Measurements from ENCODE around the gene RIC1. TPM values are rescaled to one million over a fixed set of nuclear protein-coding genes. Genes with fewer than 3 reads are reported as not detected.

Gene RIC1
- total and polyA plus RNA-seq, 2 of the 13 experiments (the other 11 are each of a cell fraction or from before 2014, with no cell fraction given), result 18.2 to 19.0 TPM

DNA sequence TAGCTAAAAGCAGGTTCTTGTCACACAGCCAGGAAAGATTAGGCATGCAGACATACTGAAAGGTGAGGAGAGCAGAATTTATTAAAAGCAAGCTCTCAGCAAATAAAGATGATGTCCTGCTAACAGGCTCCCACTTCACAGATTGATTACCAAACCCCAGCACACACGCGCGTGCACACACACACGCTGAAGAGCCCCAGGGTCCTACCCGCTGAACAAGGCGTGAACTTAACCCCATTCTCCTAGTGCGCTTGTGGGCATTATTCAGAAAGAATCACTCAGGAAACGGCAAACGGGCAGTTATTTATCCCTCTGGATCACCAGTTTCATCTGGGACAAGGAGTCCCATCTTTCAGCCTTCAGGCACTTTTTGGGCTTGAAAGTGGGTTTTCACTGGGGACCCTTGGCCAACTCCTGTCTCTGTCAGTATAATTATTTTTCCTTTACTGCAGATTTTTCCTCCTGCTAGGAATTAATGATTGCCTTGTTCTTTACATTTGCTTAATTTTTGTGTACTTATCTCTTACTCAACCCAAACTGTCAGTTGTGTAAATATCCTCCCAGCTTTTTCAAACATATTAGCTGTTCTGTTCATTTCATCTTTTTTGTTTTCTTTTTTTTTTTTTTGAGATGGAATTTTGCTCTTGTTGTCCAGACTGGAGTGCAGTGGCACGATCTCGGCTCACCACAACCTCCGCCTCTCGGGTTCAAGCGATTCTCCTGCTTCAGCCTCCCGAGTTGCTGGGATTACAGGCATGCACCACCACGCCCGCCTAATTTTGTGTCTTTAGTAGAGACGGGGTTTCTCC, 92.6 kb downstream of the RIC1 start (continued):
- TF ChIP-seq ONECUT2 (CRISPR knock-in tag; IDR thresholded peaks at IDR 0.05) (no peak; the same call in 1 of the 2 replicates), DPF2 (CRISPR knock-in tag; IDR thresholded peaks at IDR 0.05; ENCODE audit: borderline replicate concordance, low read depth) (peak; percentile 87), KLF12 (CRISPR knock-in tag; IDR thresholded peaks at IDR 0.05; ENCODE audit: borderline replicate concordance) (no peak), HIVEP1 (CRISPR knock-in tag; IDR thresholded peaks at IDR 0.05) (no peak), HOXA3 (CRISPR knock-in tag; IDR thresholded peaks at IDR 0.05) (peak; percentile 50; the same call in 1 of the 2 replicates), ZNF709 (CRISPR knock-in tag; IDR thresholded peaks at IDR 0.05) (0 out of 2 replicates have a peak, but pooled peaks have one; percentile 14), SAP130 (CRISPR knock-in tag; IDR thresholded peaks at IDR 0.05; ENCODE audit: low read depth) (peak; percentile 78), ZMYM2 (CRISPR knock-in tag; IDR thresholded peaks at IDR 0.05) (peak; percentile 95), ELF3 (CRISPR knock-in tag; IDR thresholded peaks at IDR 0.05) (peak; percentile 78), ZNF879 (CRISPR knock-in tag; IDR thresholded peaks at IDR 0.05) (no peak), PHF21A (CRISPR knock-in tag; IDR thresholded peaks at IDR 0.05) (peak; percentile 66), TOPORS (CRISPR knock-in tag; IDR thresholded peaks at IDR 0.05) (no peak; the same call in 1 of the 2 replicates), GLI4 (CRISPR knock-in tag; IDR thresholded peaks at IDR 0.05; ENCODE audit: borderline replicate concordance) (no peak), ZNF225 (CRISPR knock-in tag; IDR thresholded peaks at IDR 0.05) (no peak), ZNF749 (CRISPR knock-in tag; IDR thresholded peaks at IDR 0.05; ENCODE audit: borderline replicate concordance) (0 out of 2 replicates have a peak, but pooled peaks have one; percentile 57), ZNF350 (CRISPR knock-in tag; IDR thresholded peaks at IDR 0.05; ENCODE audit: borderline replicate concordance, low read depth) (no peak), MED1 (CRISPR knock-in tag; IDR thresholded peaks at IDR 0.05) (peak; percentile 63), SAFB2 (CRISPR knock-in tag; IDR thresholded peaks at IDR 0.05; ENCODE audit: borderline replicate concordance, low read depth) (no peak; the same call in 1 of the 2 replicates), ASH2L (IDR thresholded peaks at IDR 0.05; ENCODE audit: insufficient read length, low read depth, low read length) (peak; percentile 86), ADNP (CRISPR knock-in tag; IDR thresholded peaks at IDR 0.05) (peak; percentile 93), ZNF138 (CRISPR knock-in tag; IDR thresholded peaks at IDR 0.05; ENCODE audit: low read depth) (no peak)
- TF ChIP-seq, protein P1, sequence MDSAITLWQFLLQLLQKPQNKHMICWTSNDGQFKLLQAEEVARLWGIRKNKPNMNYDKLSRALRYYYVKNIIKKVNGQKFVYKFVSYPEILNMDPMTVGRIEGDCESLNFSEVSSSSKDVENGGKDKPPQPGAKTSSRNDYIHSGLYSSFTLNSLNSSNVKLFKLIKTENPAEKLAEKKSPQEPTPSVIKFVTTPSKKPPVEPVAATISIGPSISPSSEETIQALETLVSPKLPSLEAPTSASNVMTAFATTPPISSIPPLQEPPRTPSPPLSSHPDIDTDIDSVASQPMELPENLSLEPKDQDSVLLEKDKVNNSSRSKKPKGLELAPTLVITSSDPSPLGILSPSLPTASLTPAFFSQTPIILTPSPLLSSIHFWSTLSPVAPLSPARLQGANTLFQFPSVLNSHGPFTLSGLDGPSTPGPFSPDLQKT (CRISPR knock-in tag; IDR thresholded peaks at IDR 0.05; ENCODE audit: borderline replicate concordance), result no peak
- TF ChIP-seq, protein P2, sequence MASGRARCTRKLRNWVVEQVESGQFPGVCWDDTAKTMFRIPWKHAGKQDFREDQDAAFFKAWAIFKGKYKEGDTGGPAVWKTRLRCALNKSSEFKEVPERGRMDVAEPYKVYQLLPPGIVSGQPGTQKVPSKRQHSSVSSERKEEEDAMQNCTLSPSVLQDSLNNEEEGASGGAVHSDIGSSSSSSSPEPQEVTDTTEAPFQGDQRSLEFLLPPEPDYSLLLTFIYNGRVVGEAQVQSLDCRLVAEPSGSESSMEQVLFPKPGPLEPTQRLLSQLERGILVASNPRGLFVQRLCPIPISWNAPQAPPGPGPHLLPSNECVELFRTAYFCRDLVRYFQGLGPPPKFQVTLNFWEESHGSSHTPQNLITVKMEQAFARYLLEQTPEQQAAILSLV (CRISPR knock-in tag; IDR thresholded peaks at IDR 0.05; ENCODE audit: borderline replicate concordance), result peak; percentile 67; the same call in 1 of the 2 replicates
- TF ChIP-seq, protein P3, sequence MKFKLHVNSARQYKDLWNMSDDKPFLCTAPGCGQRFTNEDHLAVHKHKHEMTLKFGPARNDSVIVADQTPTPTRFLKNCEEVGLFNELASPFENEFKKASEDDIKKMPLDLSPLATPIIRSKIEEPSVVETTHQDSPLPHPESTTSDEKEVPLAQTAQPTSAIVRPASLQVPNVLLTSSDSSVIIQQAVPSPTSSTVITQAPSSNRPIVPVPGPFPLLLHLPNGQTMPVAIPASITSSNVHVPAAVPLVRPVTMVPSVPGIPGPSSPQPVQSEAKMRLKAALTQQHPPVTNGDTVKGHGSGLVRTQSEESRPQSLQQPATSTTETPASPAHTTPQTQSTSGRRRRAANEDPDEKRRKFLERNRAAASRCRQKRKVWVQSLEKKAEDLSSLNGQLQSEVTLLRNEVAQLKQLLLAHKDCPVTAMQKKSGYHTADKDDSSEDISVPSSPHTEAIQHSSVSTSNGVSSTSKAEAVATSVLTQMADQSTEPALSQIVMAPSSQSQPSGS (CRISPR knock-in tag; IDR thresholded peaks at IDR 0.05), result no peak
- TF ChIP-seq, protein P4, sequence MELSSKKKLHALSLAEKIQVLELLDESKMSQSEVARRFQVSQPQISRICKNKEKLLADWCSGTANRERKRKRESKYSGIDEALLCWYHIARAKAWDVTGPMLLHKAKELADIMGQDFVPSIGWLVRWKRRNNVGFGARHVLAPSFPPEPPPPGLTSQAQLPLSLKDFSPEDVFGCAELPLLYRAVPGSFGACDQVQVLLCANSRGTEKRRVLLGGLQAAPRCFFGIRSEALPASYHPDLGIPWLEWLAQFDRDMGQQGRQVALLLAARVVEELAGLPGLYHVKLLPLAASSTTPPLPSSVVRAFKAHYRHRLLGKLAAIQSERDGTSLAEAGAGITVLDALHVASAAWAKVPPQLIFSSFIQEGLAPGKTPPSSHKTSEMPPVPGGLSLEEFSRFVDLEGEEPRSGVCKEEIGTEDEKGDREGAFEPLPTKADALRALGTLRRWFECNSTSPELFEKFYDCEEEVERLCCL (CRISPR knock-in tag; IDR thresholded peaks at IDR 0.05; ENCODE audit: borderline replicate concordance), result no peak
